K562 (cell line): ENCODE results near the gene KCNG4.

Source experiments
- CTCF ChIP-seq, 3 experiments: IDR thresholded peaks in 2 of 3; conservative IDR thresholded peaks in 1 of 3; 2 replicates each; pipeline ENCODE4 v1.5.1; 2011 to 2012; ENCODE audit warnings: low read length in 3 of 3, mild to moderate bottlenecking in 3 of 3, control low read depth in 2 of 3, improper control_type of control experiment in 1 of 3, inconsistent platforms in 1 of 3, low read depth in 1 of 3, mixed read lengths in 1 of 3, moderate library complexity in 1 of 3; ENCODE audit not compliant: insufficient read depth in 2 of 3
- POLR2A ChIP-seq: fragments of 450-650 bp; conservative IDR thresholded peaks from 2 replicates; pipeline ENCODE4 v1.6.1; 2016
- SRSF7 ChIP-seq: fragments of 200-400 bp; formaldehyde crosslinking; optimal IDR thresholded peaks from 2 replicates; pipeline ENCODE3; 2017; ENCODE audit warnings: mild to moderate bottlenecking, low read depth, low read length
- ZFP36 ChIP-seq: fragments of 150-350 bp; IDR thresholded peaks from 2 replicates; pipeline ENCODE4 v1.6.1; 2018; ENCODE audit warnings: low read length, low read depth; ENCODE audit not compliant: partially characterized antibody
- ZKSCAN3 ChIP-seq: fragments of 250-450 bp; sonication (Bioruptor Pico); IDR thresholded peaks from 2 replicates; pipeline ENCODE4 v1.4.0; 2020
- ZNF324 ChIP-seq: fragments of 250-450 bp; sonication (Bioruptor Pico); IDR thresholded peaks from 2 replicates; pipeline ENCODE4 v1.4.0; 2020; ENCODE audit warnings: mild to moderate bottlenecking

GRCh38 chr16:84270071-84270470, 30.3 kb upstream of the KCNG4 start:
- TF ChIP-seq SRSF7, result no peak
- TF ChIP-seq POLR2A, result no peak
- TF ChIP-seq ZKSCAN3 (CRISPR knock-in tag), result no peak
- no peak for TF ChIP-seq CTCF (IDR thresholded peaks at IDR 0.05 in 2 of 3, conservative IDR thresholded peaks at IDR 0.05 in 1 of 3; ENCODE audit: insufficient read depth in 2 of 3, low read depth in 1 of 3, low read length in 3 of 3)
- no peak for TF ChIP-seq ZNF324 (CRISPR knock-in tag)
- no peak for TF ChIP-seq ZFP36
